HCT116 (cell line): ENCODE data around the gene PCSK2. TPM values are rescaled to one million over a fixed set of nuclear protein-coding genes. Genes with fewer than 3 reads are reported as not detected.

ENCODE experiments used
- ATAC-seq: fragments of 200-7000 bp; cut with Tn5 transposase; 2 replicates; pipeline ENCODE4 v1.9.1; 2020; ENCODE audit warnings: mild to moderate bottlenecking, moderate library complexity
- BruUV-seq: library from RNA; stranded (reverse); fragments of 400-500 nt; replicated peaks from 2 replicates; lab custom pipeline; 2021; lab: Mats Ljungman, UMichigan
- CTCF ChIA-PET: fragments of 300-600 bp; sonication (Branson Sonifier 250); formaldehyde crosslinking; loops from one replicate; lab custom pipeline; 2021; ENCODE audit warnings: antibody characterized with exemption; lab: Charles Lee
- POLR2A ChIA-PET: fragments of 300-600, 350-600 bp; sonication (Branson Sonifier 250); formaldehyde crosslinking; loops from one replicate; lab custom pipeline; 2021; ENCODE audit warnings: antibody characterized with exemption; lab: Charles Lee
- RAD21 ChIA-PET, 2 experiments: fragments of 300-600 bp; sonication (Branson Sonifier 250); formaldehyde crosslinking; loops; one replicate each; lab custom pipeline; 2023; ENCODE audit warnings: low total read pairs in 2 of 2; ENCODE audit not compliant: uncharacterized antibody in 2 of 2, unreplicated experiment in 2 of 2, low non-redundant PET in 1 of 2; lab: Charles Lee
- DNase-seq: peaks from one replicate; pipeline ENCODE4 v3.0.0-alpha.2; 2010; ENCODE audit warnings: low read depth, low spot score
- H2AFZ ChIP-seq: fragments of 200-600 bp; shearing (Covaris generic), sonication (generic); 2 replicates; pipeline ENCODE4 v1.6.1; 2017; ENCODE audit warnings: low read depth, mixed run types, mixed read lengths, antibody characterized with exemption, low read length; ENCODE audit not compliant: poor library complexity, severe bottlenecking
- H3K27ac ChIP-seq: 2 replicates; pipeline ENCODE4 v1.5.1; 2012; ENCODE audit warnings: low read depth, low read length
- H3K27me3 ChIP-seq: fragments of 200-600 bp; sonication (generic); 2 replicates; pipeline ENCODE4 v1.6.1; 2016; ENCODE audit warnings: mixed run types, low read length, mixed read lengths; ENCODE audit not compliant: insufficient read depth
- H3K36me3 ChIP-seq, 2 experiments: fragments of 200-500 bp in 1 of 2; fragments of 200-600 bp in 1 of 2; sonication (Bioruptor generic) in 1 of 2; sonication (generic) in 1 of 2; 2 replicates each; pipeline versions ENCODE4 v1.5.1 to v1.6.1; 2014 to 2016; ENCODE audit warnings: low read length in 2 of 2, inconsistent platforms in 1 of 2, mixed read lengths in 1 of 2, mixed run types in 1 of 2; ENCODE audit not compliant: insufficient read depth in 2 of 2, control insufficient read depth in 1 of 2
- H3K4me1 ChIP-seq, 2 experiments: fragments of 200-600 bp in 1 of 2; sonication (generic) in 1 of 2; 2 replicates each; pipeline versions ENCODE4 v1.5.1 to v1.6.1; 2012 to 2017; ENCODE audit warnings: low read length in 2 of 2, inconsistent platforms in 1 of 2, mild to moderate bottlenecking in 1 of 2, mixed read lengths in 1 of 2, mixed run types in 1 of 2, moderate library complexity in 1 of 2; ENCODE audit not compliant: insufficient read depth in 2 of 2, control insufficient read depth in 1 of 2
- H3K4me2 ChIP-seq: fragments of 200-600 bp; sonication (generic); 2 replicates; pipeline ENCODE4 v1.6.1; 2017; ENCODE audit warnings: mixed run types, low read length, mixed read lengths
- H3K4me3 ChIP-seq, 2 experiments: fragments of 200-600 bp in 1 of 2; sonication (generic) in 1 of 2; replicated peaks in 1 of 2; 2 replicates each; pipeline ENCODE4 v1.5.1; 2011 to 2016; ENCODE audit warnings: low read length in 2 of 2, control low read depth in 1 of 2, low read depth in 1 of 2, mild to moderate bottlenecking in 1 of 2, mixed read lengths in 1 of 2, mixed run types in 1 of 2
- H3K79me2 ChIP-seq: fragments of 200-600 bp; sonication (generic); 2 replicates; pipeline ENCODE4 v1.6.1; 2017; ENCODE audit warnings: mild to moderate bottlenecking, mixed run types, low read length, moderate library complexity, mixed read lengths; ENCODE audit not compliant: insufficient read depth
- H3K9ac ChIP-seq: fragments of 200-600 bp; sonication (generic); 2 replicates; pipeline ENCODE4 v1.6.1; 2016; ENCODE audit warnings: low read length, mixed read lengths
- H3K9me2 ChIP-seq: fragments of 200-600 bp; sonication (generic), shearing (Covaris generic); 2 replicates; pipeline ENCODE4 v1.6.1; 2017; ENCODE audit warnings: mixed run types, mild to moderate bottlenecking, moderate library complexity; ENCODE audit not compliant: insufficient read depth
- H3K9me3 ChIP-seq, 2 experiments: fragments of 200-500 bp in 1 of 2; fragments of 200-600 bp in 1 of 2; sonication (Bioruptor generic) in 1 of 2; sonication (generic) in 1 of 2; 2 replicates each; pipeline ENCODE4 v1.6.1; 2014 to 2017; ENCODE audit warnings: low read length in 2 of 2, mixed read lengths in 2 of 2, inconsistent platforms in 1 of 2, low read depth in 1 of 2, mild to moderate bottlenecking in 1 of 2, mixed run types in 1 of 2, moderate library complexity in 1 of 2; ENCODE audit not compliant: control insufficient read depth in 1 of 2, insufficient read depth in 1 of 2
- H4K20me1 ChIP-seq: fragments of 200-600 bp; sonication (generic), shearing (Covaris generic); 2 replicates; pipeline ENCODE4 v1.6.1; 2017; ENCODE audit warnings: mixed run types, mild to moderate bottlenecking, moderate library complexity; ENCODE audit not compliant: insufficient read depth
- EGR1 ChIP-seq: IDR thresholded peaks from 2 replicates; pipeline ENCODE4 v1.6.1; 2012; ENCODE audit warnings: low read depth
- EZH2 ChIP-seq: fragments of 200-600 bp; sonication (generic); IDR thresholded peaks from 2 replicates; pipeline ENCODE4 v1.6.1; 2017; ENCODE audit warnings: antibody characterized with exemption, mixed run types
- EZH2phosphoT487 ChIP-seq: fragments of 200-600 bp; IDR thresholded peaks from 2 replicates; pipeline ENCODE4 v1.6.1; 2018; ENCODE audit warnings: antibody characterized with exemption, borderline replicate concordance
- SP1 ChIP-seq: IDR thresholded peaks from 2 replicates; pipeline ENCODE4 v1.6.1; 2012; ENCODE audit warnings: low read depth
- SRF ChIP-seq: IDR thresholded peaks from 2 replicates; pipeline ENCODE4 v1.6.1; 2012; ENCODE audit warnings: low read depth
- TCF7L2 ChIP-seq: IDR thresholded peaks from 2 replicates; pipeline ENCODE4 v1.7.0; 2011; ENCODE audit warnings: borderline replicate concordance, inconsistent platforms; ENCODE audit not compliant: insufficient read depth, insufficient read length; ENCODE audit errors: extremely low read depth
- ZFX ChIP-seq: fragments of 450-650 bp; IDR thresholded peaks from 2 replicates; pipeline ENCODE4 v1.6.1; 2017
- intact Hi-C: fragments of 100-400 bp; cut with micrococcal nuclease; formaldehyde crosslinking; loops from 2 replicates; pipeline ENCODE4 v1.10.0; 2022
- total RNA-seq: library from RNA; stranded (reverse); gene quantifications from one replicate; pipeline ENCODE4 v1.2.1, GENCODE V29; 2021; ENCODE audit not compliant: unreplicated experiment
- TF ChIP-seq, protein P1 (sequence below): IDR thresholded peaks from 2 replicates; pipeline ENCODE4 v1.6.1; 2012; ENCODE audit warnings: low read depth

PCSK2 gene
- total RNA-seq, 1 experiment from 2014 or later: not detected

DNA sequence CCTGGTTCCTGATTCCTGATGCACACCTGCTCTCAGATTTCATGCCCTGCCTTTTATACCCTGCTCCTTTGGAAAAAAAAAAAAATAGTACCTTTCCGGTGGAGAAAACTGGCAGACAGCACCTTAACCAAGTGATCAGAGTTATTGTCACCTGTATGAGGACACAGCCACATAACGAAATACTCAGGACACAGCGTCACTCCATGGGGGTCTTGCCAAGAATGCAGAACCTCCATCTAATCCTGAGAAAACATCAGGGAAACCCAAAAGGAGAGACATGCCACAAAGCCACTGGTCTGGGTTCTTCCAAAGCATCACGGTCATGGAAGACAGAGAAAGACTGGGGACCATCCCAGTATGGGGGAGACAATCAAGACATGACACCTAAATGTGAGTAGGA, 275.3 kb downstream of the PCSK2 start:
- Histone ChIP-seq H3K9me3 (no peaks in the 10 kb centered on the region), H3K4me3 (no peak overlapping the region), H3K36me3 (no peaks in the 10 kb centered on the region), H3K27me3 (no peaks in the 10 kb centered on the region), H4K20me1 (no peaks in the 10 kb centered on the region), H3K4me1 (peaks cover 6 to 20% of the 10 kb centered on the region in 2 experiments; a peak in 3 of 4 replicates), H3K79me2 (no peaks in the 10 kb centered on the region), H2AFZ (no peak overlapping the region)
- DNase-seq (no peak), ATAC-seq (no peak)
- no TSS peak for BruUV-seq
- POLR2A ChIA-PET: no interaction called here
- CTCF ChIA-PET: no interaction called here
- TF ChIP-seq SRF (no peak), TCF7L2 (no peak), EZH2phosphoT487 (no peak), EGR1 (no peak), SP1 (no peak), EZH2 (no peak), ZFX (no peak)
- TF ChIP-seq, protein P1, sequence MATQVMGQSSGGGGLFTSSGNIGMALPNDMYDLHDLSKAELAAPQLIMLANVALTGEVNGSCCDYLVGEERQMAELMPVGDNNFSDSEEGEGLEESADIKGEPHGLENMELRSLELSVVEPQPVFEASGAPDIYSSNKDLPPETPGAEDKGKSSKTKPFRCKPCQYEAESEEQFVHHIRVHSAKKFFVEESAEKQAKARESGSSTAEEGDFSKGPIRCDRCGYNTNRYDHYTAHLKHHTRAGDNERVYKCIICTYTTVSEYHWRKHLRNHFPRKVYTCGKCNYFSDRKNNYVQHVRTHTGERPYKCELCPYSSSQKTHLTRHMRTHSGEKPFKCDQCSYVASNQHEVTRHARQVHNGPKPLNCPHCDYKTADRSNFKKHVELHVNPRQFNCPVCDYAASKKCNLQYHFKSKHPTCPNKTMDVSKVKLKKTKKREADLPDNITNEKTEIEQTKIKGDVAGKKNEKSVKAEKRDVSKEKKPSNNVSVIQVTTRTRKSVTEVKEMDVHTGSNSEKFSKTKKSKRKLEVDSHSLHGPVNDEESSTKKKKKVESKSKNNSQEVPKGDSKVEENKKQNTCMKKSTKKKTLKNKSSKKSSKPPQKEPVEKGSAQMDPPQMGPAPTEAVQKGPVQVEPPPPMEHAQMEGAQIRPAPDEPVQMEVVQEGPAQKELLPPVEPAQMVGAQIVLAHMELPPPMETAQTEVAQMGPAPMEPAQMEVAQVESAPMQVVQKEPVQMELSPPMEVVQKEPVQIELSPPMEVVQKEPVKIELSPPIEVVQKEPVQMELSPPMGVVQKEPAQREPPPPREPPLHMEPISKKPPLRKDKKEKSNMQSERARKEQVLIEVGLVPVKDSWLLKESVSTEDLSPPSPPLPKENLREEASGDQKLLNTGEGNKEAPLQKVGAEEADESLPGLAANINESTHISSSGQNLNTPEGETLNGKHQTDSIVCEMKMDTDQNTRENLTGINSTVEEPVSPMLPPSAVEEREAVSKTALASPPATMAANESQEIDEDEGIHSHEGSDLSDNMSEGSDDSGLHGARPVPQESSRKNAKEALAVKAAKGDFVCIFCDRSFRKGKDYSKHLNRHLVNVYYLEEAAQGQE: no peak
- TF ChIP-seq, all 23 proteins: peak for 0
- Histone ChIP-seq H3K4me2 (no peak overlapping the region), H3K9ac (no peak overlapping the region), H3K9me2 (no peaks in the 10 kb centered on the region), H3K27ac (no peak overlapping the region)
- intact Hi-C loops: loop anchor here (10.0 kb wide), 1 partner anchor 393 kb away; no protein-coding TSS in a partner anchor
- RAD21 ChIA-PET: no interaction called here
